H1 (cell line): ENCODE results near the gene PCF11. TPM values are rescaled to one million over a fixed set of nuclear protein-coding genes. Genes with fewer than 3 reads are reported as not detected.

ENCODE experiments used
- CTCF ChIA-PET: fragments of 300-600 bp; sonication (Branson Sonifier 250); formaldehyde crosslinking; loops from one replicate; lab custom pipeline; 2021; ENCODE audit not compliant: partially characterized antibody; lab: Charles Lee
- POLR2A ChIA-PET: fragments of 300-600 bp; sonication (Branson Sonifier 250); formaldehyde crosslinking; loops from one replicate; lab custom pipeline; 2021; ENCODE audit warnings: inconsistent platforms; ENCODE audit not compliant: partially characterized antibody; lab: Charles Lee
- DNase-seq, 2 experiments: peaks; one replicate each; pipeline versions ENCODE4 v3.0.0 to v3.0.0-alpha.2; 2010 to 2022; ENCODE audit warnings: low spot score in 2 of 2, low read depth in 1 of 2, mixed read lengths in 1 of 2
- FAIRE-seq: peaks from 2 replicates; lab custom pipeline; 2011; peaks lifted over from hg19 to GRCh38; lab: Jason Lieb, UNC
- H2AFZ ChIP-seq: 2 replicates; pipeline ENCODE4 v1.8.1; 2012; ENCODE audit warnings: low read length, inconsistent platforms
- H2AK5ac ChIP-seq: 2 replicates; pipeline ENCODE4 v1.6.1; 2013; ENCODE audit warnings: low read depth, low read length
- H2BK120ac ChIP-seq: replicated peaks from 2 replicates; pipeline ENCODE3; 2013; ENCODE audit warnings: low read depth, low read length, inconsistent platforms
- H2BK12ac ChIP-seq: 2 replicates; pipeline ENCODE4 v1.6.1; 2013; ENCODE audit warnings: low read depth, low read length
- H2BK15ac ChIP-seq: 2 replicates; pipeline ENCODE4 v1.6.1; 2013; ENCODE audit warnings: low read length
- H2BK20ac ChIP-seq: 2 replicates; pipeline ENCODE4 v1.6.1; 2013; ENCODE audit warnings: low read length
- H2BK5ac ChIP-seq: 2 replicates; pipeline ENCODE4 v1.6.1; 2013; ENCODE audit warnings: low read depth, low read length
- H3K14ac ChIP-seq: 2 replicates; pipeline ENCODE4 v1.6.1; 2013; ENCODE audit warnings: inconsistent platforms; ENCODE audit not compliant: insufficient read length
- H3K18ac ChIP-seq: 2 replicates; pipeline ENCODE4 v1.6.1; 2013; ENCODE audit warnings: low read length; ENCODE audit errors: extremely low read depth
- H3K23ac ChIP-seq: 2 replicates; pipeline ENCODE4 v1.6.1; 2013; ENCODE audit warnings: inconsistent platforms; ENCODE audit not compliant: insufficient read length
- H3K23me2 ChIP-seq: 2 replicates; pipeline ENCODE4 v1.6.1; 2013; ENCODE audit warnings: low read depth, low read length
- H3K27ac ChIP-seq: 2 replicates; pipeline ENCODE4 v1.6.1; 2011; ENCODE audit warnings: low read depth, low read length, inconsistent platforms
- H3K27me3 ChIP-seq, 4 experiments: replicated peaks in 1 of 4; 1 replicate in 1 of 4; 2 replicates in 3 of 4; pipeline versions ENCODE4 v1.6.1 to v1.8.1; 2011 to 2013; ENCODE audit warnings: low read length in 3 of 4, mild to moderate bottlenecking in 3 of 4, inconsistent platforms in 2 of 4, mixed read lengths in 2 of 4, moderate library complexity in 1 of 4; ENCODE audit not compliant: control insufficient read depth in 3 of 4, insufficient read depth in 3 of 4; ENCODE audit errors: extremely low read depth in 1 of 4
- H3K36me3 ChIP-seq, 4 experiments: 2 replicates each; pipeline versions ENCODE4 v1.6.1 to v1.8.1; 2011 to 2013; ENCODE audit warnings: mild to moderate bottlenecking in 4 of 4, low read length in 3 of 4, moderate library complexity in 2 of 4, control low read depth in 1 of 4, inconsistent platforms in 1 of 4; ENCODE audit not compliant: insufficient read depth in 4 of 4, control insufficient read depth in 2 of 4
- H3K4ac ChIP-seq: replicated peaks from 2 replicates; pipeline ENCODE3; 2013; ENCODE audit warnings: low read length, low read depth, mixed read lengths, inconsistent platforms; ENCODE audit not compliant: insufficient read length
- H3K4me1 ChIP-seq, 4 experiments: replicated peaks in 1 of 4; 1 replicate in 1 of 4; 2 replicates in 3 of 4; pipeline versions ENCODE4 v1.6.1 to v1.8.1; 2011 to 2013; ENCODE audit warnings: low read length in 3 of 4, inconsistent platforms in 2 of 4, mixed read lengths in 1 of 4; ENCODE audit not compliant: insufficient read depth in 4 of 4, control insufficient read depth in 3 of 4
- H3K4me2 ChIP-seq, 2 experiments: 2 replicates each; pipeline versions ENCODE4 v1.6.1 to v1.8.1; 2011 to 2013; ENCODE audit warnings: low read depth in 2 of 2, low read length in 2 of 2, control low read depth in 1 of 2, inconsistent platforms in 1 of 2, mild to moderate bottlenecking in 1 of 2; ENCODE audit not compliant: insufficient read depth in 1 of 2
- H3K4me3 ChIP-seq, 4 experiments: fragments of 200-600, 300-600 bp in 1 of 4; sonication (generic), shearing (Covaris generic), sonication (Bioruptor Twin) in 1 of 4; 2 replicates each; pipeline versions ENCODE4 v1.5.1 to v1.8.1; 2011 to 2016; ENCODE audit warnings: low read length in 4 of 4, low read depth in 3 of 4, control low read depth in 2 of 4, inconsistent platforms in 2 of 4, mild to moderate bottlenecking in 2 of 4, mixed read lengths in 1 of 4, moderate library complexity in 1 of 4; ENCODE audit not compliant: insufficient read depth in 2 of 4; ENCODE audit errors: extremely low read depth in 1 of 4
- H3K56ac ChIP-seq: replicated peaks from 2 replicates; pipeline ENCODE3; 2013; ENCODE audit warnings: low read depth, mild to moderate bottlenecking, mixed read lengths, low read length, inconsistent platforms; ENCODE audit not compliant: insufficient read length
- H3K79me1 ChIP-seq: 2 replicates; pipeline ENCODE4 v1.6.1; 2013; ENCODE audit warnings: low read depth, low read length, control low read depth
- H3K79me2 ChIP-seq, 2 experiments: 2 replicates each; pipeline versions ENCODE4 v1.6.1 to v1.8.1; 2012 to 2013; ENCODE audit warnings: low read length in 2 of 2, mild to moderate bottlenecking in 2 of 2, inconsistent platforms in 1 of 2; ENCODE audit not compliant: insufficient read depth in 2 of 2, control insufficient read depth in 1 of 2
- H3K9ac ChIP-seq, 4 experiments: replicated peaks in 1 of 4; 1 replicate in 1 of 4; 2 replicates in 3 of 4; pipeline versions ENCODE4 v1.6.1 to v1.8.1; 2011 to 2013; ENCODE audit warnings: low read depth in 3 of 4, low read length in 3 of 4, control low read depth in 2 of 4, mild to moderate bottlenecking in 2 of 4, moderate library complexity in 2 of 4, inconsistent platforms in 1 of 4; ENCODE audit errors: extremely low read depth in 1 of 4
- H3K9me3 ChIP-seq, 2 experiments: 2 replicates each; pipeline versions ENCODE4 v1.6.1 to v1.8.1; 2012 to 2013; ENCODE audit warnings: mild to moderate bottlenecking in 2 of 2, moderate library complexity in 2 of 2, control low read depth in 1 of 2, inconsistent platforms in 1 of 2, low read depth in 1 of 2, low read length in 1 of 2, mixed read lengths in 1 of 2; ENCODE audit not compliant: insufficient read depth in 2 of 2
- H4K20me1 ChIP-seq, 2 experiments: replicated peaks in 1 of 2; 2 replicates each; pipeline versions ENCODE3 to v1.8.1; 2011 to 2013; ENCODE audit warnings: inconsistent platforms in 2 of 2, low read length in 2 of 2, mild to moderate bottlenecking in 1 of 2; ENCODE audit not compliant: insufficient read depth in 2 of 2, control insufficient read depth in 1 of 2
- H4K5ac ChIP-seq: 2 replicates; pipeline ENCODE4 v1.6.1; 2013; ENCODE audit warnings: low read length, low read depth, mixed read lengths, inconsistent platforms; ENCODE audit not compliant: insufficient read length
- H4K8ac ChIP-seq: 2 replicates; pipeline ENCODE4 v1.8.0; 2013; ENCODE audit warnings: mild to moderate bottlenecking, moderate library complexity, low read length, inconsistent platforms; ENCODE audit not compliant: insufficient read depth; ENCODE audit errors: extremely low read depth
- H4K91ac ChIP-seq: replicated peaks from 2 replicates; pipeline ENCODE3; 2013; ENCODE audit warnings: low read length, mixed read lengths, inconsistent platforms; ENCODE audit not compliant: insufficient read length
- CBX5 ChIP-seq: fragments of 300-800, 300-1000 bp; sonication (generic); IDR thresholded peaks from 2 replicates; pipeline ENCODE4 v1.7.1; 2016; ENCODE audit warnings: antibody characterized with exemption, low read length, low read depth
- CTBP2 ChIP-seq: IDR thresholded peaks from 2 replicates; pipeline ENCODE4 v1.7.0; 2011; ENCODE audit warnings: borderline replicate concordance, mild to moderate bottlenecking, moderate library complexity, mixed read lengths, low read length; ENCODE audit not compliant: insufficient read depth, insufficient read length
- FOSL1 ChIP-seq: IDR thresholded peaks from 2 replicates; pipeline ENCODE4 v1.6.1; 2011; ENCODE audit warnings: mild to moderate bottlenecking, low read depth, low read length, moderate library complexity; ENCODE audit not compliant: insufficient read depth
- GABPA ChIP-seq: IDR thresholded peaks from 2 replicates; pipeline ENCODE4 v1.6.1; 2011; ENCODE audit warnings: mild to moderate bottlenecking, low read length, moderate library complexity, borderline replicate concordance; ENCODE audit not compliant: insufficient read depth
- HDAC2 ChIP-seq, 2 experiments: fragments of 300-600 bp in 1 of 2; sonication (generic) in 1 of 2; IDR thresholded peaks; 2 replicates each; pipeline ENCODE4 v1.6.1; 2011 to 2012; ENCODE audit warnings: low read depth in 2 of 2, low read length in 2 of 2, mild to moderate bottlenecking in 2 of 2, moderate library complexity in 2 of 2, borderline replicate concordance in 1 of 2, inconsistent platforms in 1 of 2
- POLR2A ChIP-seq, 2 experiments: IDR thresholded peaks; 1 replicate in 1 of 2; 2 replicates in 1 of 2; pipeline ENCODE4 v1.6.1; 2011; ENCODE audit warnings: low read depth in 2 of 2, low read length in 2 of 2, mild to moderate bottlenecking in 2 of 2; ENCODE audit errors: control extremely low read depth in 1 of 2
- RBBP5 ChIP-seq: IDR thresholded peaks from 2 replicates; pipeline ENCODE4 v1.7.1; 2012; ENCODE audit warnings: low read depth, mild to moderate bottlenecking, inconsistent platforms, low read length, moderate library complexity, borderline replicate concordance
- SAP30 ChIP-seq: fragments of 300-600 bp; sonication (generic); IDR thresholded peaks from 2 replicates; pipeline ENCODE4 v1.7.1; 2012; ENCODE audit warnings: low read length, moderate library complexity, mild to moderate bottlenecking, inconsistent platforms; ENCODE audit not compliant: insufficient read depth, insufficient replicate concordance
- SP1 ChIP-seq: IDR thresholded peaks from 2 replicates; pipeline ENCODE4 v1.6.1; 2011; ENCODE audit warnings: low read depth, low read length
- SP2 ChIP-seq: IDR thresholded peaks from 2 replicates; pipeline ENCODE4 v1.6.1; 2012; ENCODE audit warnings: mild to moderate bottlenecking, low read length, inconsistent platforms
- WGBS, 2 experiments: shearing (Covaris generic) in 1 of 2; methylation state at CpG; one replicate each; pipeline versions ENCODE4 v1.1.6 to v1.1.7; 2013 to 2015; ENCODE audit warnings: low lambda C conversion rate in 2 of 2, mixed read lengths in 2 of 2, inconsistent platforms in 1 of 2, low coverage in 1 of 2, missing lambda C conversion rate in 1 of 2; ENCODE audit not compliant: insufficient replicate concordance in 2 of 2, insufficient coverage in 1 of 2, insufficient read length in 1 of 2; ENCODE audit errors: extremely low coverage in 1 of 2, missing lambda C conversion rate in 1 of 2; 5-methylcytosine and 5-hydroxymethylcytosine counted together
- polyA plus RNA-seq, 7 experiments: library from polyadenylated mRNA; depleted of rRNA in 3 of 7; stranded (reverse) in 5 of 7; unstranded in 2 of 7; fragments of >200 nt in 5 of 7; fragments of 200-250 nt in 2 of 7; gene quantifications; 1 replicate in 5 of 7; 2 replicates in 1 of 7; 4 replicates in 1 of 7; pipeline versions ENCODE4 v1.2.1 to v1.2.3, GENCODE V29; 2011 to 2013; ENCODE audit warnings: missing spikeins in 2 of 7, mixed read lengths in 2 of 7
- total RNA-seq: library from RNA; stranded (reverse); fragmentation: NEBNext Ultra II Directional; extraction: Animal tissue kit (Norgen Biotek cat#: 25700); gene quantifications from 2 replicates; pipeline ENCODE4 v1.2.1, GENCODE V29; 2021

PCF11 gene
- total and polyA plus RNA-seq, 2 of the 8 experiments (the other 6 are each of a cell fraction or from before 2014, with no cell fraction given), result 25.1 to 47.7 TPM

- H3K4me3 ChIP-seq, result no peak overlapping the region
- no peaks in the 10 kb centered on the region for H4K20me1 ChIP-seq
- no peak overlapping the region for H2BK15ac ChIP-seq
- H3K27ac ChIP-seq, result no peak overlapping the region
- no peak overlapping the region for H2AFZ ChIP-seq
- H3K36me3 ChIP-seq, result no peaks in the 10 kb centered on the region
- no peaks in the 10 kb centered on the region for H3K79me2 ChIP-seq
- no peak overlapping the region for H4K91ac ChIP-seq
- no peak overlapping the region for H4K5ac ChIP-seq
- no peak overlapping the region for H3K9ac ChIP-seq
- H3K14ac ChIP-seq, result no peak overlapping the region
- H3K27me3 ChIP-seq, result no peaks in the 10 kb centered on the region
- no peak overlapping the region for H3K23ac ChIP-seq
- ChIA-PET CTCF (interaction anchor here (0.6 to 0.9 kb wide), 2 partner anchors 15 to 449 kb away, joined by 3 read pairs; no protein-coding TSS in a partner anchor), POLR2A (no interaction called here)
- H2BK20ac ChIP-seq, result no peak overlapping the region
- no peak for DNase-seq
- no peaks in the 10 kb centered on the region for H3K4me1 ChIP-seq
- no peak overlapping the region for H2AK5ac ChIP-seq
- no peak overlapping the region for H3K18ac ChIP-seq
- no peak overlapping the region for H2BK5ac ChIP-seq
- no peaks in the 10 kb centered on the region for H3K23me2 ChIP-seq
- no peak overlapping the region for H3K56ac ChIP-seq
- no peak overlapping the region for H2BK120ac ChIP-seq
- no peaks in the 10 kb centered on the region for H3K9me3 ChIP-seq
- no peak overlapping the region for H2BK12ac ChIP-seq
- 82% methylated on average over 2 of the region's 2 CpGs; no CpG with 5 or more reads in 1 of the 2 experiments for WGBS, 2 experiments
- no peak overlapping the region for H4K8ac ChIP-seq
- TF ChIP-seq SP2 (no peak), POLR2A (IDR thresholded peaks at IDR 0.05; ENCODE audit: control extremely low read depth in 1 of 2, low read depth in 2 of 2, low read length in 2 of 2) (no peak), HDAC2 (IDR thresholded peaks at IDR 0.05; ENCODE audit: borderline replicate concordance in 1 of 2, low read depth in 2 of 2, low read length in 2 of 2) (no peak), GABPA (no peak), RBBP5 (no peak), CBX5 (no peak), CTBP2 (no peak), FOSL1 (no peak), SAP30 (no peak), SP1 (no peak)
- TF ChIP-seq, all 59 proteins: peak for 0
- H3K4ac ChIP-seq, result no peak overlapping the region
- H3K79me1 ChIP-seq, result no peaks in the 10 kb centered on the region
- FAIRE-seq, result no peak
- H3K4me2 ChIP-seq, result no peak overlapping the region
Measured at GRCh38 chr11:83150450-83150849, 6.5 kb upstream of the PCF11 start.
